ENCODE data around the gene SPINK7.
"Not testable (repeated sequence)": the region's sequence is repeated elsewhere in the genome, so short reads cannot be mapped to it uniquely, and the experiment has no call there.

The SPINK7 gene

GRCh38 chr5:148312153-148312552 is at the start of gene SPINK7:
SPINK7 (plus strand) TSS chr5:148312423; CDS start chr5:148312484, 61 bp downstream.
- no peak for DNase-seq

DNA sequence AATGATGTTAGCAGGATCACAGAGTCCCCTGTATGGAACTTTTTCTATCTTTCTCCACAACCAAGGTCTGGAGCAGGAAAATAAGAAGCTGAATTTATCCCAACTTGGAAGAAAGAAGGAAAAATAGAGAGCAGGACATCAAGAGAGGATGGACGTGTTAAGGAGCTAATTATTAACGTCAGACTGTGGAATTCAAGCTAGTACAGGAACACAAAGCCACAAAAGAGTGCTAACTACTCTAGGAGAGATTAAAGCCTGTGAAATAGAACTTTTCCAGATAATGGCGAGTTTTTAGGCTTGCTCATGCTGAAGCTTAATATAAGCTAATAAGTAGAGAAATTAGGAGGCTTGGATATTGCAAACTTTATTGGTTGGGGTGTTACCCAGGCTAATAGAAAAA is 44.3 kb upstream of the SPINK7 start:
- DNase-seq, result no peak

DNA sequence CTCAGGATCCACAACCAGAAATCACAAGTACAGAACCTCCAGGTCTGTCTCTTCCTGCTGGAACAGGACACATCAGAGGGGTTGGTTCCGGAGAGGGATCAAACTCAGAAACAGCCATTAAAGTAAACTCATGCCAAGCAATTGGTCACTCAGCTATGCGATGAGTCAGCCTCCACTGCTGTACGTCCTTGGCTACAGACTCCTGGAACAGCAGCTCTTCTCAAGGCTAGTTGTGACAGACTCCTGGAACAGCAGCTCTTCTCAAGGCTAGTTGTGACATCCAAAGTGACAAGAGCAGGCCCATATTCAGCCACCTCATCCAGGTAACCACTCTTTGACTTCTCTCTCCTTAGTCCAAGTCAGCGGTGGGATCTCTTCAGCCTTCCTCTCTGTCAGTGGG is 43.7 kb upstream of the SPINK7 start, which contains the start of gene SPINK13:
SPINK13 (plus strand) TSS at position 229 of the 400 bp plus-strand sequence. CDS start 1,279 bp downstream, outside the sequence.
- DNase-seq, result no peak

DNA sequence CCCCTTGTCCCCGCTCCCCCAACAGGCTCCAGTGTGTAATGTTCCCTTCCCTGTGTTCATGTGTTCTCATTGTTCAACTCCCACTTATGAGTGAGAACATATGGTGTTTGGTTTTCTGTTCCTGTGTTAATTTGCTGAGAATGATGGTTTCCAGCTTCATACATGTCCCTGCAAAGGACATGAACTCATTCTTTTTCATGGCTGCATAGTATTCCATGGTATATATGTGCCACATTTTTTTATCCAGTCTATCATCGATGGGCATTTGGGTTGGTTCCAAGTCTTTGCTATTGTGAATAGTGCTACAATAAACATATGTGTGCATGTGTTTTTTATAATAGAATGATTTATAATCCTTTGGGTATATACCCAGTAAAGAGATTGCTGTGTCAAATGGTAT is 37.1 kb upstream of the SPINK7 start:
- DNase-seq, result not testable (repeated sequence)

- DNase-seq, result not testable (repeated sequence)
These were observed 31.3 kb upstream of the SPINK7 start for GRCh38 chr5:148280893-148281292.

GRCh38 chr5:148281336-148281735 is 30.9 kb upstream of the SPINK7 start:
- DNase-seq, result not testable (repeated sequence)

DNA sequence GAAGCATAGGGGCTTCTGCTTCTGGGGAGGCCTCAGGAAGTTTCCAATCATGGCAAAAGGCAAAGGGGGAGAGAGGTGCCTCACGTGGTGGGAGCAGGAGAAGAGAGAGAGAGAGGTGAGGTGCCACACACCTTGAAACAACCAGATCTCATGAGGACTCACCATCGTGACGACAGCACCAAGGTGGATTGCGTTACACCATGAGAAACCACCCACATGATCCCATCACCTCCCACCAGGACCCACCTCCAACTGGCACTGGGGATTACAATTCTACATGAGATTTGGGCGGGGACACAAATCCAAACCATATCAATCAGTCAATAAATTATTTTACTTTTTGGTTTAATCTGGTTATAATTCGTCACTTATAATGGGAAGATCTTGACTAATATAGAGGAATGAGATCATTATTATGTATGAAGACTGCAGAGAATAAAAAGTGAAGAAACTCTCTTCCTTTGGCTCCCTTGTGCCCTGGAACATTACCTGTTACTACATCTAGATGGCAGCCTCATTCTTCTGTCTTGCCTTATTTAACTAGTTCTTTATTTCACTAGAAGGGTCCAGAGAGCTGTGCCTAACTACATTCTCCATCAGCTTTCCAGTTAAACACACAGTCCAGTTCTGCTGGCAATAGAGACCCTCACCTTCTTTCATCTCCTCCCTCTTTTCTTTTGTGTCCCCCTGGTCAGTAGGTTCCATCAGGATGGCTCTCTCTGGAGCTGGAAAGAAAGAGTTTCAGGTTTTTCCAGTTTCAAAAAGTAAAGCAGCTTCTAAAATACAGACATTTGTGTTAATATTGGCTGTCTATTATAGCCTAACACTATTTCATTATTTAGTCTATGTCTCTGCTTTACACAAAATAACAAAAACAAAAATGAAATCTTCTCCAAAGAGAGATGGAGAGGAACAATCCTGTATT is 21.7 kb upstream of the SPINK7 start:
- DNase-seq, result no peak

- no peak for DNase-seq
These were observed 14.5 kb upstream of the SPINK7 start for GRCh38 chr5:148297731-148298130.

GRCh38 chr5:148306446-148306845 is 5.8 kb upstream of the SPINK7 start:
- no peak for DNase-seq

DNA sequence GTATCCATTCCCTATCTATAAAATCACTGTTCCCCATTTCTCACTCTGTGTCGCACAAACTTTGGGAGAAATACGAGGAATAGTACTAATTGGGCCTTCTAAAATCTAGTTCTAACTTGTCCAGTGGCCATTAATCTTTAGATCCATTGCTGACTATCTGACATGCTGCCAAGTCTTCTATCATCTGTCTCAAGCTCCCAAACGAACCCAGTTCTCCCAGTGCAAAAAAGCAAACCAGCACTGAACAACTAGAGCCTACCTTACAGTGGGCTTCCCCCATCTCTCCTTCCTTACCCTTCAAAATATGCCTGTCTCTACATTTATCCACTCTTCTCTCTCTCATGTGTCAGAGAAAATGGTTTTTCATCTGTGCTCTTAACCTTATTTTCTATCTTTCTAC is 3.2 kb upstream of the SPINK7 start:
- DNase-seq, result no peak

- DNase-seq, result no peak
These were observed 2.5 kb upstream of the SPINK7 start for GRCh38 chr5:148309746-148310145.

- DNase-seq, result no peak
These were observed 739 bp upstream of the SPINK7 start for GRCh38 chr5:148311484-148311883.

DNA sequence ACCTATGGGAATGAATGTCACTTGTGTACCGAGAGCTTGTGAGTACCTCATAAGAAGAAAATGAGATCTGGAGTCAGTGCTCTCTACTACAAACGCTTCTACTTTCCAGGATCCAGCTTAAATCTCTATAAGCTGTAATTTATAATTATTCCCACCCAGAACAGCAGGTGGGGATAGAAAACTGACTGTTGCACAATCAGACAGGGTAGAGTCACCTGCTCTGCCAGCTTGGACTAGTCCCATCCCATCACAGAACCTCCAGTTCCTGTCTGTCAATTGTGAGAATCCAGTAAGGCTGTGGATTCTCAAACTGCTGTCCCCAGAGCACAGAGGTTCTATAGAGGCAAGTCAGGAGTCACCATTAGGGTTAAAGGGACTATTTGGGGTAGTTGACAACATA is 2.0 kb downstream of the SPINK7 start:
- DNase-seq, result no peak

DNA sequence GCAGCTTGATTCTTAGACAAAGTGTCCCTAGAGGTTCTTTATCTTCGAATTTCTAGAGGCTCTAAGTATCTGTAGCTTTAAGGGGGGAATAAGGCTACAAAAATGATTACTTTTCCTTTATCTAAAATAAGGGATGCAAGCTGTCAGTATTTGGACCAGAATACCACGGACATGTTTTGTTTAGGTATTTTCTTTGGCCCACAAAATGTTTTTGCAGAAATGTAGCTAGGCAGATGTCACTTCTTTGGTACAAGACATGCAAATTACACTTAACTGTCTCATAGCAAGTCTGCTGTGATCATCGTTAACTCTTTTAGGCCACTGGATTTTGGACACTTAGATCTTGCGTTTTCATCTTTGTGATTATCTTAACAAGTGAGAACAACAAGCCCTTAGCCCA is 2.5 kb downstream of the SPINK7 start:
- DNase-seq, result no peak

GRCh38 chr5:148320011-148320963 is 8.1 kb downstream of the SPINK7 start:
- DNase-seq, result not testable (repeated sequence)

GRCh38 chr5:148333262-148333849 is 21.1 kb downstream of the SPINK7 start:
- no peak for DNase-seq

DNA sequence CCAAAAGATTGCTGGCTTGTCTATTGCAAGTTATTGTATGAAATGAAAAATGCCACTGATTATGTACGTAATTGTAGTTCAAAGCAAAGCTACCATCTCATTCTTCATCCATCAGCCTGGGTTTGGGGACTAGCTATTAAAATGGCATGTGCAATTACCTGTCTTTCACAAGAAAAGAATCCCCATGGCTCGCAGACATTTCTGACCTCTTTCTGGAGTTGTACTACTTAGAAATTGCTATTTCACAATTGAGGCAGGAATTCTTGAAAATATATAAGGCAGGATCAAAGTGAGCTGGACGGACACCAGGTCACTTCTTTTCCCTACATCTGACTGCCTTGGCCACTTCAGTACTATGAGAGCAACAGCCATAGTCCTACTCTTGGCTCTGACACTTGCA is 23.0 kb downstream of the SPINK7 start, which contains the start of gene SPINK9:
SPINK9 (plus strand) TSS at position 301 of the 400 bp plus-strand sequence; CDS start at position 356, 55 bp downstream.
- no peak for DNase-seq

GRCh38 chr5:148336704-148337435 is 24.6 kb downstream of the SPINK7 start:
- DNase-seq, result no peak

DNA sequence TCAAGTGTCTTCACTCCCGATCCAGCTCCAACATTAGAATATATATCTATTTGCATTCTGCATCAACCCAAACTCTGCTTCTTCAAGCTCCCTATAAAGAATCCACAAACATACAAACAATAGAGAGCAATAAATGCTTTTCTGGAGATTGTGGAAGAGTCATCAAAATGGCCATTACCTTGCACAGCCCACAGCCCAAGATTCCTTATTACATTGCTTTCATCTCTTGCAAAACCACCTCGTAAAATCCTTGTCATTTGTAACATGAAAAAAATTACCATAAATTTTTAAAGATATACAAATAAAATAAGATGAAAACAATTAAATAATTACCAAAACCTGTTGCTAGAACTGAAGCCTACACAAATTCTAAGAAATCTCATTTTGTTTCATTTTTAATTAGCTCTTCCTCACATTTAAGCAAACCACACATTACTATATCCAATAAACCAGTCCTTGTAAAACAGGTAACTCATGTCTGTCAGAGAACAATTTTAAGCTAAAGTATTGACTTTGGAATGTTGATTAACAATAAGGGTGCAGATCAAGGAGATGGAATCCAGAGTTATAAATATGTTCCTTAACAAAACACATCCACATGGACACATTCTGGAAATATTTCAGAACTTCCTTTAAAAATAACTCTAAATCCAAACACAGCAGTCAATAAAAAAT is 30.3 kb downstream of the SPINK7 start:
- no peak for DNase-seq

DNA sequence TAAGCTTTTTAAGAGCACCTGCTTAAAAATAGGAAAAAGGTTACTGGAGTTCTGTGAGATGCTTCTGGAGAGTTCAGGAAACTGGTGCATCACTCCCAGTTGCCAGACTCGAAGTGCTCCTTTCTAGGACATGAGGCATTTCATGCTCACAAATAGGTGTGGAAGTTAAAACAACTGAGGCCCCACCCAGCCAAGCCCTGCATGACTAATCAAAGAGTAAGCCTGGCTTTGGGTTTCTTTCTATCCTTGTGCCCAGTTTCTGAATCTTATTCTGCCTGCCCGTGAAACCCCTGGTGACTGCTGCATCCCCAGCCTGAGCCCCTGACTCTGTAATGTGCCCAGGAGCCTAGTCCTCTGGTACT is 30.8 kb downstream of the SPINK7 start:
- DNase-seq, result no peak

Measured in NCI-H187 treated with DMSO at 0.1 percent for 48 hours (cell line).